ENCODE results near the gene STK38. TPM values are rescaled to one million over a fixed set of nuclear protein-coding genes. Genes with fewer than 3 reads are reported as not detected.
"Not testable (repeated sequence)": the region's sequence is repeated elsewhere in the genome, so short reads cannot be mapped to it uniquely, and the experiment has no call there.

STK38 gene
- total RNA-seq, 3 donors from 2014 or later, result 27.5 to 39.4 (median 31.4) TPM

- Histone ChIP-seq H3K36me3 (peaks cover 12% of the 10 kb centered on the region), H3K9me3 (no peaks in the 10 kb centered on the region), H3K4me1 (no peaks in the 10 kb centered on the region), H3K27ac (no peak overlapping the region), H3K27me3 (no peaks in the 10 kb centered on the region), H3K4me3 (no peak overlapping the region)
- no peak for DNase-seq (ENCODE audit: low spot score in 2 of 2)
- TF ChIP-seq POLR2AphosphoS5 (IDR thresholded peaks at IDR 0.05), result no peak
- no peak for TF ChIP-seq CTCF (IDR thresholded peaks at IDR 0.05)
- no peak for TF ChIP-seq POLR2A (IDR thresholded peaks at IDR 0.05)
- intact Hi-C loops (cut with DNase I; ENCODE audit: low total_unique reads), result loop anchor here (5.0 kb wide), 1 partner anchor 611 kb away; no protein-coding TSS in a partner anchor
These were observed 55.8 kb downstream of the STK38 start for GRCh38 chr6:36491378-36491965.

DNA sequence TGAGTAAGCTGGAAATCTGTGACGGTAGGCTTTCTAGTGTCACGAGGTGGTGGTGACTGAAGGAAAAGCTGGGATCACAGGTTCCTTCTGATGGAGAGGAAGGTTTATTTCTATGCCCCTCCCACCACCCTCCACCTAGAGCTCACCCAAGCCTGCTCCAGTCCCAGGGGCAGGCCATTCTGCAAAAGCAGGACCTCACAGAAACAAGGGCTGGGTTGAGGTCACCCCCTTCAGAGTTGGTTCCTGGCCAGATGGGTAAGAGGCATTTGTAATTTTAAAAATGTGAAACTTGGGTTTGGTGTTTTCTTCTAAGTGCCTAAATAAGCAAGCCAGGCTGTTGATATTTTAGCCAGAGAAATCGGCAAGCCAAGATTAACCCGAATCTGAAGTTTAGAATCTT, 57.9 kb downstream of the STK38 start:
- Histone ChIP-seq H3K27me3 (no peaks in the 10 kb centered on the region), H3K4me1 (no peaks in the 10 kb centered on the region), H3K27ac (no peak overlapping the region), H3K4me3 (no peak overlapping the region), H3K9me3 (no peaks in the 10 kb centered on the region), H3K36me3 (peaks cover 8% of the 10 kb centered on the region)
- DNase-seq (ENCODE audit: low spot score in 2 of 2), result no peak
- no peak for TF ChIP-seq CTCF (IDR thresholded peaks at IDR 0.05)
- TF ChIP-seq POLR2A (IDR thresholded peaks at IDR 0.05), result no peak
- no peak for TF ChIP-seq POLR2AphosphoS5 (IDR thresholded peaks at IDR 0.05)
- intact Hi-C loops (cut with DNase I; ENCODE audit: low total_unique reads), result no loop called here

DNA sequence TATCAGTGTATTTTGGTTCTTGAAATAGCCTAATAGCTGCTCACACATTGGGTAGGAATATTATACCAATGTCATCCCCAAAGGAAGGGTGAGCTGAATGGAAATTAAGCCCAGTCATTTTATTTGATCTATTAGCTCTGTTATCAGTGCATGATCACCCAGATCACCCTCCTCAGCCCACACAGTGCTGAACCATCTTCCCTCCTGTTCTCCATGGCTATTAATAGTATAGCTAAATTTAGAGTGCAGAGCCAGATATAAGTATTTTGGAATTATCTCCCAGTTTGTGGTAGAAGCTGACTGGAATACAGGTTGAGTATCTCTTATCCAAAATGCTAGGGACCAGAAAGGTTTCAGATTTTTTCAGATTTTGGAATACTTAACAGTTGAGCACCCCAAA, 59.1 kb downstream of the STK38 start:
- Histone ChIP-seq H3K27me3 (no peaks in the 10 kb centered on the region), H3K9me3 (no peaks in the 10 kb centered on the region), H3K4me1 (no peaks in the 10 kb centered on the region), H3K4me3 (no peak overlapping the region), H3K27ac (no peak overlapping the region), H3K36me3 (peaks cover 8% of the 10 kb centered on the region)
- no peak for DNase-seq (ENCODE audit: low spot score in 2 of 2)
- intact Hi-C loops (cut with DNase I; ENCODE audit: low total_unique reads), result no loop called here
- TF ChIP-seq POLR2A (IDR thresholded peaks at IDR 0.05) (no peak), POLR2AphosphoS5 (IDR thresholded peaks at IDR 0.05) (no peak), CTCF (IDR thresholded peaks at IDR 0.05) (no peak)

- Histone ChIP-seq H3K4me3 (no peak overlapping the region), H3K4me1 (no peaks in the 10 kb centered on the region), H3K9me3 (no peaks in the 10 kb centered on the region), H3K27ac (no peak overlapping the region), H3K27me3 (no peaks in the 10 kb centered on the region), H3K36me3 (peaks cover 8% of the 10 kb centered on the region)
- DNase-seq (ENCODE audit: low spot score in 2 of 2), result no peak
- TF ChIP-seq POLR2A (IDR thresholded peaks at IDR 0.05) (no peak), CTCF (IDR thresholded peaks at IDR 0.05) (no peak), POLR2AphosphoS5 (IDR thresholded peaks at IDR 0.05) (no peak)
- intact Hi-C loops (cut with DNase I; ENCODE audit: low total_unique reads), result no loop called here
These were observed 59.6 kb downstream of the STK38 start for GRCh38 chr6:36487698-36488097.

- Histone ChIP-seq H3K4me1 (no peaks in the 10 kb centered on the region), H3K36me3 (peaks cover 8% of the 10 kb centered on the region), H3K9me3 (no peaks in the 10 kb centered on the region), H3K27me3 (no peaks in the 10 kb centered on the region), H3K27ac (no peak overlapping the region), H3K4me3 (no peak overlapping the region)
- DNase-seq (ENCODE audit: low spot score in 2 of 2), result no peak
- TF ChIP-seq POLR2A (IDR thresholded peaks at IDR 0.05) (no peak), CTCF (IDR thresholded peaks at IDR 0.05) (no peak), POLR2AphosphoS5 (IDR thresholded peaks at IDR 0.05) (no peak)
- intact Hi-C loops (cut with DNase I; ENCODE audit: low total_unique reads), result no loop called here
These were observed 62.5 kb downstream of the STK38 start for GRCh38 chr6:36484736-36485135.

GRCh38 chr6:36483326-36483725, 64.0 kb downstream of the STK38 start:
- H3K27ac ChIP-seq; DNase-seq (ENCODE audit: low spot score in 2 of 2); H3K9me3 ChIP-seq; H3K4me1 ChIP-seq; H3K4me3 ChIP-seq; H3K27me3 ChIP-seq; intact Hi-C loops (cut with DNase I; ENCODE audit: low total_unique reads); H3K36me3 ChIP-seq: not testable (repeated sequence)

All from breast epithelium (tissue), 4 donors.